IMR-90 (cell line): ENCODE data around the gene TNRC6B. TPM values are rescaled to one million over a fixed set of nuclear protein-coding genes. Genes with fewer than 3 reads are reported as not detected.
"Not testable (repeated sequence)": the region's sequence is repeated elsewhere in the genome, so short reads cannot be mapped to it uniquely, and the experiment has no call there.

Experiments
- ATAC-seq: fragments of 200-7000 bp; cut with Tn5 transposase; 2 replicates; pipeline ENCODE4 v1.9.1; 2020; ENCODE audit warnings: low read depth, mild to moderate bottlenecking, moderate library complexity
- BruUV-seq: library from RNA; stranded (reverse); fragments of 400-500 nt; replicated peaks from 2 replicates; lab custom pipeline; 2021; lab: Mats Ljungman, UMichigan
- CTCF ChIA-PET: fragments of 300-600 bp; formaldehyde crosslinking; extraction: SDS; loops from one replicate; lab custom pipeline; 2021; ENCODE audit warnings: antibody characterized with exemption; lab: Yijun Ruan, JAX
- POLR2A ChIA-PET: fragments of 300-600 bp; sonication (Branson Sonifier 250); formaldehyde crosslinking; loops from one replicate; lab custom pipeline; 2022; ENCODE audit warnings: antibody characterized with exemption; ENCODE audit not compliant: unreplicated experiment; lab: Charles Lee
- DNase-seq: peaks from one replicate; pipeline ENCODE4 v3.0.0; 2013
- H2AFZ ChIP-seq: replicated peaks from 2 replicates; pipeline ENCODE3; 2013; ENCODE audit warnings: low read length, mild to moderate bottlenecking; ENCODE audit not compliant: poor library complexity
- H2AK5ac ChIP-seq: 2 replicates; pipeline ENCODE4 v1.6.1; 2013; ENCODE audit warnings: low read depth, low read length, inconsistent platforms
- H2AK9ac ChIP-seq: replicated peaks from 2 replicates; pipeline ENCODE3; 2013; ENCODE audit warnings: mild to moderate bottlenecking, low read depth, low read length, moderate library complexity; ENCODE audit not compliant: poor library complexity
- H2BK120ac ChIP-seq: 2 replicates; pipeline ENCODE4 v1.6.1; 2013; ENCODE audit warnings: low read depth, low read length, inconsistent platforms
- H2BK15ac ChIP-seq: 3 replicates; pipeline ENCODE4 v1.6.1; 2013; ENCODE audit warnings: low read depth, low read length, inconsistent platforms
- H2BK20ac ChIP-seq: 2 replicates; pipeline ENCODE4 v1.6.1; 2013; ENCODE audit warnings: low read depth, mild to moderate bottlenecking, inconsistent platforms, low read length, moderate library complexity
- H2BK5ac ChIP-seq: 2 replicates; pipeline ENCODE4 v1.6.1; 2013; ENCODE audit warnings: mild to moderate bottlenecking, low read depth, low read length, inconsistent platforms; ENCODE audit not compliant: poor library complexity, severe bottlenecking
- H3K14ac ChIP-seq: replicated peaks from 2 replicates; pipeline ENCODE4 v1.6.1; 2013; ENCODE audit warnings: low read depth, low read length, inconsistent platforms
- H3K18ac ChIP-seq: 2 replicates; pipeline ENCODE4 v1.6.1; 2013; ENCODE audit warnings: low read depth, low read length, control low read depth
- H3K23ac ChIP-seq: 2 replicates; pipeline ENCODE4 v1.6.1; 2013; ENCODE audit warnings: low read depth, low read length, inconsistent platforms
- H3K27ac ChIP-seq: 2 replicates; pipeline ENCODE4 v1.5.1; 2013; ENCODE audit warnings: mild to moderate bottlenecking, control low read depth, low read length; ENCODE audit not compliant: insufficient read depth
- H3K27me3 ChIP-seq: 2 replicates; pipeline ENCODE4 v1.6.1; 2013; ENCODE audit warnings: low read length; ENCODE audit not compliant: control insufficient read depth, insufficient read depth
- H3K36me3 ChIP-seq: 2 replicates; pipeline ENCODE4 v1.6.1; 2013; ENCODE audit warnings: low read length, mixed read lengths; ENCODE audit not compliant: control insufficient read depth, insufficient read depth
- H3K4ac ChIP-seq: 2 replicates; pipeline ENCODE4 v1.6.1; 2013; ENCODE audit warnings: low read depth, low read length, inconsistent platforms
- H3K4me1 ChIP-seq: 2 replicates; pipeline ENCODE4 v1.6.1; 2013; ENCODE audit warnings: low read length, mixed read lengths; ENCODE audit not compliant: control insufficient read depth, insufficient read depth
- H3K4me2 ChIP-seq: 2 replicates; pipeline ENCODE4 v1.6.1; 2013; ENCODE audit warnings: low read depth, mild to moderate bottlenecking, control low read depth, low read length, moderate library complexity
- H3K4me3 ChIP-seq: 2 replicates; pipeline ENCODE4 v1.5.1; 2013; ENCODE audit warnings: low read depth, mild to moderate bottlenecking, control low read depth, low read length, moderate library complexity; ENCODE audit not compliant: insufficient read depth
- H3K56ac ChIP-seq: 2 replicates; pipeline ENCODE4 v1.6.1; 2013; ENCODE audit warnings: low read length, inconsistent platforms; ENCODE audit not compliant: insufficient read depth; ENCODE audit errors: extremely low read depth
- H3K79me1 ChIP-seq, 2 experiments: 2 replicates each; pipeline ENCODE4 v1.6.1; 2013; ENCODE audit warnings: low read length in 2 of 2, inconsistent platforms in 1 of 2, low read depth in 1 of 2
- H3K9ac ChIP-seq: 2 replicates; pipeline ENCODE4 v1.6.1; 2013; ENCODE audit warnings: low read depth, low read length, control low read depth
- H3K9me1 ChIP-seq: 2 replicates; pipeline ENCODE4 v1.6.1; 2013; ENCODE audit warnings: low read length, inconsistent platforms; ENCODE audit not compliant: insufficient read depth
- H3K9me3 ChIP-seq: 2 replicates; pipeline ENCODE4 v1.6.1; 2013; ENCODE audit warnings: low read length; ENCODE audit not compliant: control insufficient read depth, insufficient read depth
- H4K20me1 ChIP-seq: 2 replicates; pipeline ENCODE4 v1.6.1; 2013; ENCODE audit warnings: low read length, inconsistent platforms; ENCODE audit not compliant: insufficient read depth
- H4K5ac ChIP-seq: 2 replicates; pipeline ENCODE4 v1.6.1; 2013; ENCODE audit warnings: mild to moderate bottlenecking, low read depth, low read length, control low read depth
- H4K8ac ChIP-seq, 2 experiments: 2 replicates each; pipeline ENCODE4 v1.6.1; 2013; ENCODE audit warnings: low read depth in 2 of 2, low read length in 2 of 2, control low read depth in 1 of 2, inconsistent platforms in 1 of 2
- H4K91ac ChIP-seq: 2 replicates; pipeline ENCODE4 v1.6.1; 2013; ENCODE audit warnings: low read depth, low read length, inconsistent platforms; ENCODE audit not compliant: insufficient read depth
- ELK1 ChIP-seq: fragments of 150-350 bp; IDR thresholded peaks from 2 replicates; pipeline ENCODE4 v1.6.1; 2016; ENCODE audit warnings: low read depth, mild to moderate bottlenecking, low read length, moderate library complexity, borderline replicate concordance
- USF2 ChIP-seq: fragments of 150-350 bp; IDR thresholded peaks from 2 replicates; pipeline ENCODE4 v1.6.1; 2017; ENCODE audit warnings: mild to moderate bottlenecking, antibody characterized with exemption, low read length, low read depth
- WGBS, 2 experiments: methylation state at CpG; one replicate each; pipeline versions ENCODE4 v1.1.5 to v1.1.7; 2013; ENCODE audit warnings: missing lambda C conversion rate in 2 of 2; ENCODE audit not compliant: insufficient read length in 1 of 2; ENCODE audit errors: extremely low coverage in 2 of 2; 5-methylcytosine and 5-hydroxymethylcytosine counted together
- dilution Hi-C: fragments of 300-500 bp; cut with HindIII; formaldehyde crosslinking; loops from one replicate; pipeline ENCODE4 v1.14.3; 2018; ENCODE audit warnings: low sequenced_read_pairs; ENCODE audit not compliant: unreplicated experiment
- in situ Hi-C: fragments of 300-500 bp; cut with MboI; formaldehyde crosslinking; loops from 3 replicates; pipeline ENCODE4 v1.14.3; 2019; ENCODE audit warnings: low sequenced_read_pairs, inconsistent platforms, mixed read lengths
- intact Hi-C: fragments of 100-400 bp; cut with micrococcal nuclease; formaldehyde crosslinking; loops from 2 replicates; pipeline ENCODE4 v1.10.0; 2022
- polyA plus RNA-seq, 3 experiments: library from polyadenylated mRNA; depleted of rRNA; stranded (reverse); fragments of >200 nt; gene quantifications; 2 replicates each; pipeline ENCODE4 v1.2.3, GENCODE V29; 2012; ENCODE audit warnings: low replicate concordance in 1 of 3
- total RNA-seq: library from RNA; depleted of rRNA; stranded (reverse); fragments of >200 nt; gene quantifications from 2 replicates; pipeline ENCODE4 v1.2.3, GENCODE V29; 2012

TNRC6B gene
- total and polyA plus RNA-seq, 2 of the 4 experiments (the other 2 are of a cell fraction) = 3.9 to 17.0 TPM

GRCh38 chr22:40161194-40161593 lies 16.5 kb upstream of the TNRC6B start:
- H4K20me1 ChIP-seq = no peaks in the 10 kb centered on the region
- in situ Hi-C loops = no loop called here
- no peaks in the 10 kb centered on the region for H3K36me3 ChIP-seq

GRCh38 chr22:40165537-40165936 lies 12.2 kb upstream of the TNRC6B start:
- in situ Hi-C loops, POLR2A ChIA-PET, H3K9ac ChIP-seq, H2BK15ac ChIP-seq, H2BK5ac ChIP-seq, H2BK120ac ChIP-seq, H3K23ac ChIP-seq, H2BK20ac ChIP-seq, H3K27ac ChIP-seq, H3K56ac ChIP-seq, H4K8ac ChIP-seq, H3K9me1 ChIP-seq, H3K79me1 ChIP-seq, H3K27me3 ChIP-seq, H2AFZ ChIP-seq, H2AK9ac ChIP-seq, H3K4me3 ChIP-seq, H2AK5ac ChIP-seq, DNase-seq, H4K5ac ChIP-seq, intact Hi-C loops, H3K9me3 ChIP-seq, ATAC-seq, H3K18ac ChIP-seq, H3K4me2 ChIP-seq, H4K91ac ChIP-seq, H3K4me1 ChIP-seq, H4K20me1 ChIP-seq, BruUV-seq, dilution Hi-C loops, H3K4ac ChIP-seq, H3K14ac ChIP-seq, H3K36me3 ChIP-seq: not testable (repeated sequence)
- no CpG with 5 or more reads among the region's 2 CpGs for WGBS, 2 experiments
- CTCF ChIA-PET = interaction anchor here (0.7 kb wide), 1 partner anchor 572 kb away, joined by 4 read pairs; no protein-coding TSS in a partner anchor

More at GRCh38 chr22:40161194-40161593, 16.5 kb upstream of the TNRC6B start:
- Histone ChIP-seq H3K27ac (no peak overlapping the region), H2BK120ac (no peak overlapping the region), H3K23ac (no peak overlapping the region), H2BK5ac (no peak overlapping the region), H3K9ac (no peak overlapping the region), H3K9me1 (no peaks in the 10 kb centered on the region), H3K9me3 (no peaks in the 10 kb centered on the region), H3K4me2 (no peak overlapping the region), H3K27me3 (no peaks in the 10 kb centered on the region), H3K4ac (no peak overlapping the region), H2BK20ac (no peak overlapping the region), H4K5ac (no peak overlapping the region), H2AFZ (no peak overlapping the region), H3K4me1 (peaks cover 1% of the 10 kb centered on the region), H3K18ac (no peak overlapping the region), H3K4me3 (no peak overlapping the region), H4K8ac (no peak overlapping the region), H3K56ac (no peak overlapping the region), H3K14ac (no peak overlapping the region), H3K79me1 (no peaks in the 10 kb centered on the region; a peak in 1 of 4 replicates), H2AK5ac (no peak overlapping the region), H2BK15ac (no peak overlapping the region), H4K91ac (no peak overlapping the region), H2AK9ac (no peak overlapping the region)
- WGBS, 2 experiments = no CpG with 5 or more reads among the region's 1 CpG
- dilution Hi-C loops = no loop called here
- ATAC-seq = no peak
- CTCF ChIA-PET = no interaction called here
- BruUV-seq = no TSS peak
- no peak for DNase-seq
- intact Hi-C loops = no loop called here
- TF ChIP-seq USF2 = no peak
- TF ChIP-seq ELK1 = no peak
- POLR2A ChIA-PET = no interaction called here
